CD4-positive, alpha-beta memory T cell (primary cell): ENCODE measurements around the gene PSMA5. TPM values are rescaled to one million over a fixed set of nuclear protein-coding genes. Genes with fewer than 3 reads are reported as not detected.

Experiments
- CTCF ChIA-PET: fragments of 350-600 bp; sonication (Branson Sonifier 250); formaldehyde crosslinking; loops from one replicate; lab custom pipeline; 2021; ENCODE audit warnings: inconsistent platforms; ENCODE audit not compliant: partially characterized antibody; lab: Charles Lee
- POLR2A ChIA-PET: fragments of 350-600 bp; sonication (Branson Sonifier 250); formaldehyde crosslinking; loops from one replicate; lab custom pipeline; 2021; ENCODE audit not compliant: partially characterized antibody; lab: Charles Lee
- DNase-seq, 5 donors: peaks; one replicate each; pipeline versions ENCODE4 v3.0.0 to v3.0.0-alpha.2; 2020 to 2022; ENCODE audit warnings: mixed read lengths in 1 of 5
- H3K27ac ChIP-seq: one replicate; pipeline ENCODE4 v1.7.0; 2013; ENCODE audit warnings: low read depth, low read length
- H3K27me3 ChIP-seq: 2 replicates; pipeline ENCODE4 v1.7.0; 2013; ENCODE audit warnings: mild to moderate bottlenecking, low read length, moderate library complexity; ENCODE audit not compliant: insufficient read depth
- H3K36me3 ChIP-seq: 2 replicates; pipeline ENCODE4 v1.7.0; 2013; ENCODE audit warnings: mild to moderate bottlenecking, low read length, moderate library complexity; ENCODE audit not compliant: insufficient read depth
- H3K4me1 ChIP-seq: 2 replicates; pipeline ENCODE4 v1.7.0; 2013; ENCODE audit warnings: mild to moderate bottlenecking, low read length, moderate library complexity; ENCODE audit not compliant: insufficient read depth
- H3K4me3 ChIP-seq, 2 donors: one replicate each; pipeline ENCODE4 v1.7.0; 2013; ENCODE audit warnings: low read length in 2 of 2, mild to moderate bottlenecking in 1 of 2
- H3K9me3 ChIP-seq, 2 donors: one replicate each; pipeline ENCODE4 v1.7.0; 2013; ENCODE audit warnings: low read length in 2 of 2, control low read depth in 1 of 2; ENCODE audit not compliant: control insufficient read depth in 1 of 2
- H3K27ac Mint-ChIP-seq, 7 donors: one replicate each; pipeline ENCODE4 v1.8.0; 2020 to 2021; ENCODE audit warnings: mixed read lengths in 7 of 7, mild to moderate bottlenecking in 6 of 7, inconsistent platforms in 3 of 7, moderate library complexity in 3 of 7
- H3K27me3 Mint-ChIP-seq, 2 donors: one replicate each; pipeline ENCODE4 v1.8.0; 2020 to 2021; ENCODE audit warnings: mixed read lengths in 2 of 2
- H3K36me3 Mint-ChIP-seq, 2 donors: one replicate each; pipeline ENCODE4 v1.8.0; 2020 to 2021; ENCODE audit warnings: mixed read lengths in 2 of 2, inconsistent platforms in 1 of 2, mild to moderate bottlenecking in 1 of 2
- H3K4me1 Mint-ChIP-seq, 4 donors: one replicate each; pipeline ENCODE4 v1.8.0; 2020 to 2021; ENCODE audit warnings: mixed read lengths in 4 of 4, mild to moderate bottlenecking in 1 of 4
- H3K4me3 Mint-ChIP-seq, 8 donors: one replicate each; pipeline ENCODE4 v1.8.0; 2020 to 2021; ENCODE audit warnings: mixed read lengths in 8 of 8, mild to moderate bottlenecking in 7 of 8, moderate library complexity in 6 of 8, inconsistent platforms in 3 of 8
- H3K9me3 Mint-ChIP-seq, 8 donors: one replicate each; pipeline ENCODE4 v1.8.0; 2020 to 2021; ENCODE audit warnings: mixed read lengths in 8 of 8, mild to moderate bottlenecking in 5 of 8, inconsistent platforms in 3 of 8, moderate library complexity in 1 of 8
- intact Hi-C: fragments of 100-400 bp; cut with micrococcal nuclease; formaldehyde crosslinking; loops from one replicate; pipeline ENCODE4 v1.15.1; 2023
- polyA plus RNA-seq, 2 donors: library from polyadenylated mRNA; unstranded; fragments of 300-500 nt; fragmentation: Illumina TruSeq; gene quantifications; one replicate each; pipeline ENCODE4 v1.2.3, GENCODE V29; 2021
- total RNA-seq, 2 experiments: library from RNA; stranded (reverse); gene quantifications; one replicate each; pipeline ENCODE4 v1.2.3, GENCODE V29; 2021

Gene PSMA5
- total and polyA plus RNA-seq, 4 experiments from 2014 or later = 87.7 to 122 (median 93.5) TPM

DNA sequence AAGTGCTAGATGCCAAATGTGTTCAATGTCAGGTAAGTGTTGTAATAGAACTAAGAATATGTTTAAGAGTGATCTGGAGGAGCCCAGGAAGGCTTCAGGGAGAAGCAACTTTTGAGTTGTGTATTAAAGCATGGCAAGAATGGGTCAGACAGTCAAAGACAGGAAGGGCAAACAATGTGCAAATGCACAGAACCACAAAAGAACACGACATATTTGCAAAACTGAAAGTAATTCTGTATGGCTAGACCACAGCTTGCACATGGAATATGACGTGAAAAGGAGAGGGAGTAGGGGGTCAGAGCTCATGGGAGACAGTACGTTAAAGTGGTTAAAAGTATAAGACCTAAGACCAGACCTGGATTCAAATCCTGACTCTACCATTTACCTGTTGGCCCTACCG is 21.4 kb downstream of the PSMA5 start:
- Mint-ChIP-seq H3K27ac (peak overlapping the region; percentile 4 to 84 (median 71)), H3K4me1 (peaks cover 12 to 31% (median 17%) of the 10 kb centered on the region in 4 donors), H3K4me3 (peak overlapping the region in 4 of 8 donors; percentile 0 to 63 (median 27)), H3K27me3 (no peaks in the 10 kb centered on the region), H3K36me3 (peaks cover 43 to 69% of the 10 kb centered on the region in 2 donors), H3K9me3 (no peaks in the 10 kb centered on the region)
- CTCF ChIA-PET = interaction anchor here (1.7 kb wide), 1 partner anchor 128 kb away, joined by 7 read pairs; no protein-coding TSS in a partner anchor
- no peak overlapping the region for H3K27ac ChIP-seq
- H3K9me3 ChIP-seq = no peaks in the 10 kb centered on the region
- peaks cover 59% of the 10 kb centered on the region for H3K36me3 ChIP-seq
- POLR2A ChIA-PET = no interaction called here
- no peak overlapping the region for H3K4me3 ChIP-seq
- intact Hi-C loops = no loop called here
- DNase-seq = no peak
- no peaks in the 10 kb centered on the region for H3K27me3 ChIP-seq
- H3K4me1 ChIP-seq = peaks cover 10% of the 10 kb centered on the region

GRCh38 chr1:109402025-109402424 is 24.2 kb downstream of the PSMA5 start:
- H3K4me3 ChIP-seq = no peak overlapping the region
- peaks cover 13 to 30% (median 20%) of the 10 kb centered on the region in 4 donors for H3K4me1 Mint-ChIP-seq
- intact Hi-C loops = no loop called here
- H3K9me3 Mint-ChIP-seq = no peaks in the 10 kb centered on the region
- H3K36me3 Mint-ChIP-seq = peaks cover 27 to 48% of the 10 kb centered on the region in 2 donors
- ChIA-PET CTCF (interaction anchor here (0.7 to 9.0 kb wide), 9 partner anchors 10 to 238 kb away, joined by 3 to 193 read pairs (median 4); partner anchors contain the start of gene PSRC1), POLR2A (interaction anchor here (1.0 kb wide), 2 partner anchors 23 to 118 kb away, joined by 3 read pairs; no protein-coding TSS in a partner anchor)
- H3K27me3 Mint-ChIP-seq = peaks cover 7 to 8% of the 10 kb centered on the region in 2 donors
- H3K9me3 ChIP-seq = no peaks in the 10 kb centered on the region
- no peak overlapping the region for H3K27ac Mint-ChIP-seq
- DNase-seq = no peak
- H3K4me3 Mint-ChIP-seq = no peak overlapping the region
- no peak overlapping the region for H3K27ac ChIP-seq
- peaks cover 39% of the 10 kb centered on the region for H3K36me3 ChIP-seq
- H3K27me3 ChIP-seq = peaks cover 10% of the 10 kb centered on the region
- H3K4me1 ChIP-seq = peaks cover 19% of the 10 kb centered on the region

GRCh38 chr1:109400035-109400655 is 26.1 kb downstream of the PSMA5 start:
- peak overlapping the region in 1 of 7 donors; percentile 64 for H3K27ac Mint-ChIP-seq
- peaks cover 15 to 33% of the 10 kb centered on the region in 2 donors for H3K36me3 Mint-ChIP-seq
- ChIA-PET POLR2A (interaction anchor here (0.9 to 3.2 kb wide), 3 partner anchors 117 to 160 kb away, joined by 4 to 13 read pairs (median 9); partner anchors contain the start of gene PSRC1), CTCF (interaction anchor here (0.8 to 9.0 kb wide), 11 partner anchors 8 to 140 kb away, joined by 3 to 193 read pairs (median 5); partner anchors contain the start of gene PSRC1)
- H3K27me3 Mint-ChIP-seq = peaks cover 20 to 23% of the 10 kb centered on the region in 2 donors
- DNase-seq = no peak
- Histone ChIP-seq H3K4me1 (peaks cover 21% of the 10 kb centered on the region), H3K9me3 (no peaks in the 10 kb centered on the region), H3K4me3 (no peak overlapping the region), H3K36me3 (peaks cover 30% of the 10 kb centered on the region), H3K27ac (no peak overlapping the region), H3K27me3 (peaks cover 25% of the 10 kb centered on the region)
- intact Hi-C loops = no loop called here
- peaks cover 11 to 22% (median 15%) of the 10 kb centered on the region in 4 donors for H3K4me1 Mint-ChIP-seq
- no peak overlapping the region for H3K4me3 Mint-ChIP-seq
- H3K9me3 Mint-ChIP-seq = no peaks in the 10 kb centered on the region

DNA sequence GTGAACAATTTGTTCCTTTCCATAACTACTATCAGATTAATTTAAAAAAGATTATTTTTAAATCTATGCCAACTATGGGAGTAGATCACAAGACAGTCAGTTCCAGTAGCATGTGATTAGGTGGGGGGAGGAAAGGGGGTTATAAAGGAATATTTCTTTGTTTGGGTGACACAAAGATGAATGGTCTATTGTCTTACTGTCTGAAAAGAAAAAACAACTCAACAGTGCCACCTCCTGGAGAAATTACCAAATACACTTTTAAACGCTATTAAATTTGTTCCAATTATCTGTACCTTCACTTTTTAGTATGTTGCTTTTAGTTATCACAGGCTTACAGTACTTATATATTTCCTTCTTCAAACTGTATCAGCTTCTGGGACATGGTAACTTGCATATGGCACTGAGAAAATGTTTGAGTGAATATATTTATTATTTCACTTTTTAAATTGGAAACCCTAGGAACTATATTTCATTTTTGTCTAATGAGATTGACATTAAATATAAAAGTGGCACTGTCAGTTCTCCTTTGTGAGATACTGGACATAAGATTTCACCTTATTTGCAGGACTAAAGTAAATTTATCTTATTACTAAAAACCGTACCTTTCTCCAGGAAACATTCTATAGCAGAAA is 26.8 kb downstream of the PSMA5 start:
- peak overlapping the region in 2 of 7 donors; percentile 11 to 29 for H3K27ac Mint-ChIP-seq

GRCh38 chr1:109398343-109399225 is 27.7 kb downstream of the PSMA5 start:
- Histone ChIP-seq H3K27ac (no peak overlapping the region), H3K36me3 (peaks cover 24% of the 10 kb centered on the region), H3K9me3 (no peaks in the 10 kb centered on the region), H3K4me3 (no peak overlapping the region), H3K4me1 (peaks cover 14% of the 10 kb centered on the region), H3K27me3 (peaks cover 34% of the 10 kb centered on the region)
- peaks cover 5 to 15% (median 9%) of the 10 kb centered on the region in 4 donors for H3K4me1 Mint-ChIP-seq
- intact Hi-C loops = loop anchor here (1.0 kb wide), 5 partner anchors 115 to 197 kb away; partner anchors contain the start of gene PSRC1
- no peak for DNase-seq
- ChIA-PET CTCF (interaction anchor here (0.6 to 9.0 kb wide), 15 partner anchors 8 to 268 kb away, joined by 3 to 193 read pairs (median 4); partner anchors contain the start of genes PSRC1 and SARS1), POLR2A (interaction anchor here (0.6 to 3.2 kb wide), 4 partner anchors 28 to 486 kb away, joined by 3 to 15 read pairs (median 11); partner anchors contain the start of genes PSMA5 and PSRC1)
- peaks cover 9 to 22% of the 10 kb centered on the region in 2 donors for H3K36me3 Mint-ChIP-seq
- no peaks in the 10 kb centered on the region for H3K9me3 Mint-ChIP-seq
- H3K27ac Mint-ChIP-seq = no peak overlapping the region
- H3K27me3 Mint-ChIP-seq = peaks cover 29 to 30% of the 10 kb centered on the region in 2 donors
- peak overlapping the region; percentile 69 to 84 (median 76) for H3K4me3 Mint-ChIP-seq

More for the DNA sequence above, 26.8 kb downstream of the PSMA5 start:
- POLR2A ChIA-PET = interaction anchor here (0.9 to 3.2 kb wide), 3 partner anchors 116 to 159 kb away, joined by 4 to 13 read pairs (median 9); partner anchors contain the start of gene PSRC1
- H3K4me1 ChIP-seq = peaks cover 14% of the 10 kb centered on the region
- no peak overlapping the region for H3K27ac ChIP-seq
- no peaks in the 10 kb centered on the region for H3K9me3 Mint-ChIP-seq
- H3K4me3 ChIP-seq = no peak overlapping the region
- intact Hi-C loops = loop anchor here (1.0 kb wide), 5 partner anchors 116 to 198 kb away; partner anchors contain the start of gene PSRC1
- H3K36me3 ChIP-seq = peaks cover 25% of the 10 kb centered on the region
- no peaks in the 10 kb centered on the region for H3K9me3 ChIP-seq
- H3K27me3 ChIP-seq = peaks cover 32% of the 10 kb centered on the region
- DNase-seq = peak in 4 of 5 donors; percentile 47 to 59 (median 57)
- CTCF ChIA-PET = interaction anchor here (0.7 to 9.0 kb wide), 15 partner anchors 8 to 186 kb away, joined by 3 to 193 read pairs (median 4); partner anchors contain the start of genes PSRC1 and SARS1
- H3K4me1 Mint-ChIP-seq = peaks cover 5 to 15% (median 9%) of the 10 kb centered on the region in 4 donors
- H3K36me3 Mint-ChIP-seq = peaks cover 9 to 26% of the 10 kb centered on the region in 2 donors
- H3K27me3 Mint-ChIP-seq = peaks cover 25 to 28% of the 10 kb centered on the region in 2 donors
- H3K4me3 Mint-ChIP-seq = peak overlapping the region in 6 of 8 donors; percentile 58 to 78 (median 71)
